ENCODE results near the gene UBAC1.

UBAC1 gene

DNA sequence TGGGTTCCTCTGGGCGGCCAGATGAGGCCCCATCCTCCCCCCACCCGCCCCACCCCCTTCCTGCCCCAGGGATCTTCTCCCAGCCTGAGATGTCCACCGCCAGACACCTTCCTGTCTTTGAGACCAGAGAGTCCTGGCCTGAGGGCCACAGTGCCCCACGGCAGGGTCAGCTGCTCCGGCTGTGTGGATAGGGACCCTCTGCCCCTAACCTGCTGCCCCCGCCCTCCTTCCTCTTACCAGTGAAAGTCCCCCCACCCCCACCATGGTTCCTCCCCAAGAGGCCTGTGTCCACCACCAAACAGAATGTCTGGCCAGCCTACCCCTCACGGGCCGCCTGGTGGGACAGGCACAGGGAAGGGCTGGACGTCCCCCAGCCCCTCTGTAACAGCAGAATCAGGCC, 43.0 kb upstream of the UBAC1 start:
- H3F3A ChIP-seq (ENCODE audit: control insufficient read depth, insufficient read depth), result no peaks in the 10 kb centered on the region
- no peak overlapping the region for H3K4me3 ChIP-seq (ENCODE audit: low read length)
- no peaks in the 10 kb centered on the region for H3K79me2 ChIP-seq (ENCODE audit: control insufficient read depth, low read length)
- H3K4me2 ChIP-seq (ENCODE audit: low read length), result no peak overlapping the region
- H3K9me2 ChIP-seq (replicated peaks; ENCODE audit: control insufficient read depth, low read length), result no peaks in the 10 kb centered on the region
- no peaks in the 10 kb centered on the region for H3K4me1 ChIP-seq (ENCODE audit: control insufficient read depth, low read length)
- no peak overlapping the region for H3K27ac ChIP-seq (ENCODE audit: low read depth, low read length)
- H3K9me3 ChIP-seq (ENCODE audit: control insufficient read depth, insufficient read depth, low read length), result no peaks in the 10 kb centered on the region
- H4K20me1 ChIP-seq (ENCODE audit: control insufficient read depth, insufficient read depth, low read depth, low read length), result no peaks in the 10 kb centered on the region
- no peak for TF ChIP-seq CTCF (IDR thresholded peaks at IDR 0.05; ENCODE audit: low read depth, low read length, poor library complexity, severe bottlenecking)
- no peak for TF ChIP-seq EZH2phosphoT487 (IDR thresholded peaks at IDR 0.05; ENCODE audit: borderline replicate concordance, low read length)
- no peaks in the 10 kb centered on the region for H3K27me3 ChIP-seq (ENCODE audit: control insufficient read depth, low read length)
- no peaks in the 10 kb centered on the region for H3K36me3 ChIP-seq (ENCODE audit: control insufficient read depth, low read length)

DNA sequence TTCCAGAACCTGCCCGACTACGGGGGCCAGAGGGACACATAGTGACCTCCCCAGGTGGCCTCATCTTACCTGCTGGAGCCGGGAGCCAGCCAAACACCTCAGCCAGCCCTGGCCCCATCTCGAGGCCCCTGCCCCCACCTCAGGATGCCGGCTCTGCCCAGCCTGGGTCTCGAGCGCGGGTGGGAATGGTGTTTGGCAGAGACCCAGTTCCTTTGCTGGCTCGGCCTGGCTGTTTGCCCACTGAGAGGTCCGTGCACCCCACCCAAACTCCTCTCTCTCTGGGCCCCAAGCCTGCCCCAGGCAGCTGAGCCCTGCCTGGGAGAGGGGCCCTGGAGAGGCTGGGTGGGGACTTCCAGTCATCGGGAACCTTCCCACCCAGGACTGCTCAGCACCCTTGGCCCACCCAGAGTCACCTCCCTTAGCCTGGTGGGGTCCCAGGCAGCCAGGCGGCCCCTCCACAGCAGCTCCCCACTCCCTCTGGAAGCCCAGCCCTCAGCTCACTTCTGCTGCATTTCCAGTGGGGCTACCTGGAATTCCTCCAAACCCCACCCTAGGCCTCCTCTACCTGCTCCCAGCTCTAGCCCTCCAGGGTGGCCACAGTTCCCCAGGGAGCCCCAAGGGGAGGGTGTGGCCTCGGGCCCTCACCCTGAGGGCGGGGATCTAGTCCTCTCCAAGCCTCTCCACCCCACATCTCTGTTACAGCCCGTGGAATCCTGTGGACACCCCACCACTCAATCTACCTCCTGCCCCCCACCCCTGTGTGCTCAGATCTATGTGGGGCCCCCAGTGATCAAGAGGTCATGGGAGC, 42.4 kb upstream of the UBAC1 start:
- Histone ChIP-seq H3K79me2 (ENCODE audit: control insufficient read depth, low read length) (no peaks in the 10 kb centered on the region), H3K9me3 (ENCODE audit: control insufficient read depth, insufficient read depth, low read length) (no peaks in the 10 kb centered on the region), H3K9me2 (replicated peaks; ENCODE audit: control insufficient read depth, low read length) (no peaks in the 10 kb centered on the region), H3K4me2 (ENCODE audit: low read length) (no peak overlapping the region), H3K4me1 (ENCODE audit: control insufficient read depth, low read length) (no peaks in the 10 kb centered on the region), H3K36me3 (ENCODE audit: control insufficient read depth, low read length) (no peaks in the 10 kb centered on the region), H3K27ac (ENCODE audit: low read depth, low read length) (no peak overlapping the region), H3K4me3 (ENCODE audit: low read length) (no peak overlapping the region), H4K20me1 (ENCODE audit: control insufficient read depth, insufficient read depth, low read depth, low read length) (no peaks in the 10 kb centered on the region), H3F3A (ENCODE audit: control insufficient read depth, insufficient read depth) (no peaks in the 10 kb centered on the region), H3K27me3 (ENCODE audit: control insufficient read depth, low read length) (no peaks in the 10 kb centered on the region)
- TF ChIP-seq CTCF (IDR thresholded peaks at IDR 0.05; ENCODE audit: low read depth, low read length, poor library complexity, severe bottlenecking) (no peak), EZH2phosphoT487 (IDR thresholded peaks at IDR 0.05; ENCODE audit: borderline replicate concordance, low read length) (no peak)

GRCh38 chr9:136002881-136003280, 41.7 kb upstream of the UBAC1 start:
- Histone ChIP-seq H3K79me2 (ENCODE audit: control insufficient read depth, low read length) (no peaks in the 10 kb centered on the region), H3K27me3 (ENCODE audit: control insufficient read depth, low read length) (no peaks in the 10 kb centered on the region), H4K20me1 (ENCODE audit: control insufficient read depth, insufficient read depth, low read depth, low read length) (no peaks in the 10 kb centered on the region), H3K4me3 (ENCODE audit: low read length) (no peak overlapping the region), H3K4me1 (ENCODE audit: control insufficient read depth, low read length) (no peaks in the 10 kb centered on the region), H3K4me2 (ENCODE audit: low read length) (no peak overlapping the region), H3K27ac (ENCODE audit: low read depth, low read length) (no peak overlapping the region), H3K9me3 (ENCODE audit: control insufficient read depth, insufficient read depth, low read length) (no peaks in the 10 kb centered on the region), H3K9me2 (replicated peaks; ENCODE audit: control insufficient read depth, low read length) (no peaks in the 10 kb centered on the region), H3K36me3 (ENCODE audit: control insufficient read depth, low read length) (no peaks in the 10 kb centered on the region), H3F3A (ENCODE audit: control insufficient read depth, insufficient read depth) (no peaks in the 10 kb centered on the region)
- TF ChIP-seq CTCF (IDR thresholded peaks at IDR 0.05; ENCODE audit: low read depth, low read length, poor library complexity, severe bottlenecking), result no peak
- TF ChIP-seq EZH2phosphoT487 (IDR thresholded peaks at IDR 0.05; ENCODE audit: borderline replicate concordance, low read length), result no peak
